Inflammatory macrophage (primary cell): ENCODE data around the gene ATOH8.

Experiments used
- DNase-seq, 2 donors: peaks; one replicate each; pipeline ENCODE4 v3.0.0-alpha.2; 2020 to 2022

ATOH8 gene

DNA sequence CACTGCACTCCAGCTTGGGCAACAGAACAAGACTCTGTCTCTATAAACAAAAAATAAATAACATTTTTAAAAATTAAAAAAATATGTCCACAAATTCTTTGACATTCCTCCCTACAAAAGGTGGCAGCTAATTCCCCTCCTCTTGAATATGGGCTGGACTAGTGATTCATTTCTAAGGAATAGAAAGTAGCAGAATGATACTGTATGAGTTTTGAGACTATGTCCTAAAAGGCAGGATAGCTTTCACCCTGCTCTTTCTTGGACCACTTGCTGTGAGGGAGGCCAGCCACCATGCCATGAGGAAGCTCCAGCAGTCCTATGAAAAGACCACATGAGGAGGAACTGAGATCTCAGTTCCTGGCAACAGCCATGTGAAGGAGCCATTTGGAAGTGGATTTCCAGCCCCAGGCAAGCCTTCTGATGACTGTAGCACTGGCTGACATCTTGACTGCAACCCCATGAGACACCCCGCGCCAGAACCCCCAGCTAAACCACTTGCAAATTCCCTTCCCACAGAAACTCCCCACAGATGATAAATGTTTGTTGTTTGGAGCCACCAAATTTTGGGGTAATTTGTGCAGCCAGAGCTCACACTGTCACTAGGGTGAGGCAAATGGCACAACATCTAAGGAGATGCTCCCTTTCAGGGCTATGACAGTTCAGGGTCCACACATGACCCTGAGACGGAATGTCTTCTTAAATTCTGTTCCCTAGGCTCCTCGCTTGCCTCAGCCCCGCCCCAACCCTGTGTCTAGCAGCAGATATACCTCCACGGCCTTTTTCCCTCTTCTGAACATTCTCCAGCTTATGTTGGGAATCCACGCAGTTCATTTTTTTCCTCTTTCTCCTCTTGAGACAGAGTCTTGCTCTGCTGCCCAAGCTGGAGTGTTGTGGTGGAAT, 17.1 kb upstream of the ATOH8 start:
- no peak for DNase-seq

DNA sequence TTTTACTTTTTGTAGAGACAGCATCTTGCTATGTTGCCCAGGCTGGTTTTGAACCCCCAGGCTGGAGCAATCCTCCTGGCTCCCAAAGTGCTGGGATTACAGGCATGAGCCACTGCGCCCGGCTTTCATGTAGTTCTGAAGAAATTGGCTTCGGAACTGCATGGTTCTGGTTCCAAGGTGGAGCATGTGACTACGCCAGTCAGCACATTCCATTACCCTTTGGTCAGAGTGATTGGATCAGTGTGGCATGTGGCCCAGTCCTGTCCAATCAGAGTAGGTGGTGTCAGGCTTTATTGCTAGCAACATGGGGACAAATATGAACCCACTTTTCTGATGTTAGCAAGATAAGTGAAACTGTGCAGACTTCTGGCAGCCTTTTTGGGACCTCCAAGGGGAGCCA, 16.3 kb upstream of the ATOH8 start:
- no peak for DNase-seq

GRCh38 chr2:85737961-85738360, 15.8 kb upstream of the ATOH8 start:
- no peak for DNase-seq

GRCh38 chr2:85740193-85740592, 13.6 kb upstream of the ATOH8 start:
- no peak for DNase-seq

DNA sequence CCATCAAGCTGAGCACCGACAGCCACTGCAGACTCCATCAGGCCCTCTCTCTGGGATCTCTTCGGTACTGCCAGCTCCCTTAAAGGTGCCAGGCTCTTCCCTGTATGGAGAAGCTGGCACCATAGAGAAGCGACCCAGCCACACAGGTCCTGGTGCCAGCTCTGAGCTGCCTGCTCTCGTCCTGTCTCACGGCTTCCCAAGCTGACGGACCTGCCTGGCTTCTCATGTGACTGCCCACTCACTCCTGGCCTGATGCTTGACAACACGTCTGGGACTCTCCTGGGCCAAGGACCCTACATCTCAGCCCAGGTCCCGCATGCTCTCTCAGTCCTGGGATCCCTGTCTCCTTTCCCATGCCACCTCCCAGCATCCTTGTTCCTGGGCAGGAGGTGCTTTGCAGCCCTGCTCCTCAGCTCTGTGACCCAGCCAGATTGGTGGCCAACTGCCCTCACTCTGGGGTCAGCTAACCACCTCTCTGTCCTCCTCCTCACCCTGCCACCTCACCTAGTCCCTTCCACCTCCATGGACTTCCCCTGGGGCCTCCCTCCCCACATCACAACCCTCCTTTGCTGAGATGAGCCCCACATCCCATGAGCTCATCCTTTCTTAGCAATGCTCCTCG, 12.5 kb upstream of the ATOH8 start:
- no peak for DNase-seq

DNA sequence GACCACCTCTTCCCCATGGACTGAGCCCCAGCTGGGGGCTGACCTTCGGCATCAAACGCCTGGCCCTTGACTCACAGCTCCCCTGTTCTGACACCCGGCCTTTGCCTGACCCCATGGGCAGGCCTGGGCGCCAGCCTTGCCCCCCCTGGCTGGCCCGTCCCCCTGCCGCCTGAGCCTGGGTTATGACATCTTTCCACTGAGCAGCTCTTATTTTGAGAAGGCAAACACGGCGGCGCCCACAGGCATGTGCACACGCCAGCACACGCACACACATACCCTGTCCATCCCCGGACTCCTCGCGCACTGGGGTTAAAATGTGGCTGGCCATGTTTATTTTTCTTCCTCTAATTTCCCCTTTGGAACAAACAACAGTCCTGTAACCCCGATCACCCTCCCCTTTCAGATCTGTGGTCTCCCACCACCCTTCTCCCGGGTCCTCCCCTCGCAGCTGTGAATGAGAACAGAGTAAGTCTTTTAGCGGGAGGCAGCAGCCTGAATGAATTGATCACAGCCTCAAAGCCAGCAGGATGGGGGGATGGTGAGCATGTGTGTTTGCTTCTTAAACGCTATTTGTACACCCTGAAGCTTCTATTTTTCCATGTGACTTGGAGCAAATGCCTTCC, 11.8 kb upstream of the ATOH8 start:
- DNase-seq, result no peak

- no peak for DNase-seq
Measured at GRCh38 chr2:85743304-85743978, 10.3 kb upstream of the ATOH8 start.

DNA sequence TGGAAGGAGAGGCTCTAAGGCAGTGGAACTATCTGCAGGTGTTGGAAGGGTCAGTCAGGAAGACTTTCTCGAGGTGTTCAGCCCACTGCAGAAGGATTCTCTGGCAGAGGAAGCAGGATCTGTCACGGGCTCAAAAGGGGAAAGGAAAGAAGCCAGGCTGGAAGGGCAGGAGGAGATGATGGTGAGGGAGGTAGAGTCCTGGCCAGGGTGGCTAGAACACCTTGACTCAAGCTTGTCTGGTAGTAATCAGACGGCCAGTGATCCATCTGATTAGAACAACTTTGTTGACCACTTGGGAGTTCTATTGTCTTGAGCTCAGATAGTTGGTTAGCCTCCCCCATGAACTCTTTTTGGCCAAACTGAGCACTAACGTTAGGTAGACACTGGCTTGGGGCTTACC, 9.7 kb upstream of the ATOH8 start:
- DNase-seq, result no peak

DNA sequence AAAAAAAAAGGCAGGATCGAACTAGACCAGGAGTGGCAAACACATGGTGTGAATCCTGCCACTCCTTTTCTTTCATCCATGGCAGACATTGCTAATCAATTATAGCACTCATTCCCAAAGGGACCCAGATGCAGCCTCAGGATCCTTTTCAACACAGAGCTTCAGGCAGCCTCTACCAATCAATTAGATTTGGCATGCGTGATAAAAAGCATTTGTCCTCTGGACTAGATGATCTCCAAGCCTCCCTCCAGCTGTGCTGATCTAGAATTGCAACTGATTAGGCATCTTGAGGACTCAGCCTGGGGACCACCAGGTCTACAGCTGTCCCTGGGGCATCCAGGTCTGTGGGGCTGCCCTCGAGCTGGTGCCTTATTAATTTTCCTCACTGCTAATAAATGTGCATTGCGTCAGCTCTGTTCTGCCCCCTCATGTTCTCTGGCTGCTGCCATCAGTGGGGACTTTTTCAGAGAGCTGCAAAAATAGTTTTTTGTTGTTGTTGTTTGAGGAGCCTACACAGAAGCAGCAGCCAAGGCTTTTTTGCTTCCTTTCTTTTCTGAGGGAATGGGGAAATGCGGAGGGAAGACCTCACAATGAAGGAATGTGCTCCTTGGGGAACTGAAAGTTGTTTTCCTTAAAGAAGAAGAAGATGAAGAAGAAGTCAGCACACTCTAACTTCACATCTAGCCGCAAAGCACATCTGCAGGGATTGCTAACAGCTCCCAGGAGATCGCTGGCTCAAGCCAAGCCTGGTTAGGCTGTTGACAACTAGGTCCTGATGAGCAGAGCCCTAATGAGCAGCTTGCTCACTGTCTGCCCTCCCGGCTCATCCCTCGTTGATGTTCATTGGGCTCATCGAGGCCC, 8.8 kb upstream of the ATOH8 start:
- DNase-seq, result no peak

DNA sequence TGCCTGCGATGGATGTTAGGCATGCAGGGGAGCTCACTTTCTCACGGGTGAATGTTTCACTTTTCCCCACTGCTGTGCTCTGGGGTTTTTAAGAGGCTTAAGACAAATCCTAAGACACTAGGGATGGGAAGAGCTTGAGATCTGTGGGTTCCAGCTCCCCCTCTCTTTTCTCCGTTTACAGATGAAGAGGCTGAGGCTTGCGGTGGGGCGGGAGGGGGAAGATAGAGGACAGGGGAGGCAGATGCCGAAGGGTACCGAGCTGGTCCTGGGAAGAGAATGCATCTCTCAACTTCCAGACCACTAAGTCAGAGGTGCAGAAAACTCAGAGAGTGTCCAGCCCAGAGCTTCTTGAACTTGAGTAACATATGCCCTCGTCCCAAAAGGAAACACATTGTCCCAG, 8.2 kb upstream of the ATOH8 start:
- DNase-seq, result no peak

DNA sequence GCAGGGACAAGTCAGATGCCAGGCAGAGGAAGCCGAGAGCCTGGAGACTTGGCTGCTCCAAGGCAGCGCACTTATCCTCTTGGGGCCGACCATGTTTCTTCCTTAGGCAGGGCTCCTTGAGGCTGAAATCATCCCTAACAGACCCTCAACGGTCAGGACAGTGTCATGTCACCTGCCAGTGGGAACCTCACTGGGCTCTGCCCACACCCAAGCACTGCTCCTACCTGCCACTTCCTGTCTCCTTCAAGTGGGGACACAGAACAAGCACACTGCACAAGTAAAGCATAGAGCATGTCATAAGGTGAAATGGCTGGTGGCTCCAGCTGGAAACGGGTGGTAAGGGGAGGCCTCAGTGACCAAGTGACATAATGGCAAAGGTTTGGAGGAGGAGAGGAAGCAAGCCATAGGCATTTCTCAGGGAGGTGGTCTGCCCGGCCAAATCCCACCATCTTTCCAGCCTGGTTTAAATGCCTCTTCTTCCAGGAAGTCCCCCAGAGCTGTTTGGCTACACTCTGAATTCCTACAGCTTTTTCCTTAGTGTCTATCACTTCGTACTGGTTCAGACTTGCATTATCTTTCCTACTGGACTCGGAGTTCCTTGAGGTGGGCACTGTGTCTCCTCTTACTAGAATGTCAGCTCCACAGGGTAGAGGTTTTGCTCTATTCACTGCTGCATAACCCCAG, 7.3 kb upstream of the ATOH8 start:
- DNase-seq, result no peak

GRCh38 chr2:85747441-85747840, 6.3 kb upstream of the ATOH8 start:
- no peak for DNase-seq

GRCh38 chr2:85748039-85748734, 5.6 kb upstream of the ATOH8 start:
- DNase-seq, result peak; percentile 46 to 47

DNA sequence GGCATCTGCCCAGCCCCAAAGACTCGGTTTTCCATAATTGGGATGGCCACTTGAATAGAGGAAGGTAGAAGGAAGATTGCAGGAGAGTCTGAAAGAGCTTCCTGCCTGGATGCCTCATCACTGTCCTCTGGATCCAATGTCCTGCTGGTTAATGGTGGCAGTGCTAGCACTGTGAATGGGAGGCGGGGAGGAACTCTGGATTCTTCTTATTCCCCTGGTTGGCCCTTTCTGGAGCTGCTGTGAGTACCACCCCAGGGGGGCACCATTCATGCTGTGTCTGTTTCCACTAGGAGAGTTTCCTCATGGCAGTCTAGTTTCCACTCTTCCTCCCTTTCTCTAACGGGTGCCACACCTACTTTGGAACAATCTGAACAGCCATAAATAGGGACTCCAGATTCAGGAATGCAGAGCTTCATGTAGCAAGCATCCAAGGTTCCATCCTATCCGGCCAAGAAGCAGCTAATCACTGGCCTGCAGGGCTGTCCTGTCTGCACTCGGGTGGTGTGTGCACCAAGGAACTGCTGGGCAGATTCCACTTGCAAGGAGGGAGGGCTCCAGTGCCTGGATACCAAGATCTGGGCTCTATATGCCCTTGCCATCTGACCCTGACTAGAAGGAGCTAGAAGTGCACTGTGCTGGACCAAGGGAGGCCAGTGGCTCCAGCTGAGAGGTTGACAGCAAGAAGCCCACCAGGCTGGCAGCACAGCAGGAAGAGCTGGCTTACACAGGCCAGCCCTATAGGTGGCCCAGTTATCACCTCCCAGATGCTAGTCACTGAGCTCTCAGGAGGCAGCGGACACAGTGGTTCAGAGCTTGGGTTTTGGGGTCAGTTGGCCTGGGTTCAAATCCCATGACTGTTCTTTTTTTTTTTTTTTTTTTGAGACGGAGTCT, 4.6 kb upstream of the ATOH8 start:
- DNase-seq, result no peak

GRCh38 chr2:85750587-85751575, 2.9 kb upstream of the ATOH8 start:
- peak; percentile 81 to 88 for DNase-seq

GRCh38 chr2:85751627-85752026, 2.2 kb upstream of the ATOH8 start:
- no peak for DNase-seq

DNA sequence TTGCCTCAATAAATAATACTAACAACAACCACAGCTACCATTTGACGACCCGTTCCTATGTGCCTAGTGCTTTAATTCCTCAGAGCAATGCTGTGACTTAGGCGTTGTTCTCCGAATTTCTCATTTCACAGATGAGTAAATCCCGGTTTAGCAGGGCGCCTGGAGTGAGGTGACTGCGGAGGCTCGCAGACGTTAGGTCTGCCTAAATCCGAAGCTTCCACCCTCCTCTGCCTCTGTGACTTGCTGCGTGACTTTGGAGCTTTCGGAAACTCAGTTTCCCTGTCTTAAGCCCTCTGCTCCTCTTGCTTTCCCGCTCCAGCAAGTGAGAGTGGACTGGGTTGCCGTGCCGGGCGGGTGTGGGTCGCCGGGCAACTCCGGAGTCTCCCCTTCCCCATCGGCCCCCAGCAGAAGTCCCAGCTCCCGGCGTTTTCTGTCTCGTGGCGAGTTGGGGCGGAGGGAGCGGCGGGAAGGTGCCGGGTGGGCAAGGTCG, 711 bp upstream of the ATOH8 start:
- DNase-seq, result no peak

DNA sequence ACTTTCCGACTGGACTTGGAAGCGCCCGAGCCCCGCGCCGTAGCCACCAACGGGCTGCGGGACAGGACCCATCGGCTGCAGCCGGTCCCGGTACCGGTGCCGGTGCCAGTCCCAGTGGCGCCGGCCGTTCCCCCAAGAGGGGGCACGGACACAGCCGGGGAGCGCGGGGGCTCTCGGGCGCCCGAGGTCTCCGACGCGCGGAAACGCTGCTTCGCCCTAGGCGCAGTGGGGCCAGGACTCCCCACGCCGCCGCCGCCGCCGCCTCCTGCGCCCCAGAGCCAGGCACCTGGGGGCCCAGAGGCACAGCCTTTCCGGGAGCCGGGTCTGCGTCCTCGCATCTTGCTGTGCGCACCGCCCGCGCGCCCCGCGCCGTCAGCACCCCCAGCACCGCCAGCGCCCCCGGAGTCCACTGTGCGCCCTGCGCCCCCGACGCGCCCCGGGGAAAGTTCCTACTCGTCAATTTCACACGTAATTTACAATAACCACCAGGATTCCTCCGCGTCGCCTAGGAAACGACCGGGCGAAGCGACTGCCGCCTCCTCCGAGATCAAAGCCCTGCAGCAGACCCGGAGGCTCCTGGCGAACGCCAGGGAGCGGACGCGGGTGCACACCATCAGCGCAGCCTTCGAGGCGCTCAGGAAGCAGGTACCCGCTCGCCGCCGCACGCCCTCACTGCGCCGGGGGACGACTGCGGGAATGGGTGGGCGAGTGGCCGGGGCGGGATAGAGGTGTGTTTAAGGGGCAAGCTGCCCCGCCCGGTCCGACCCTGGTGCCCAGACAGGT, 713 bp downstream of the ATOH8 start:
- DNase-seq, result no peak
